ENCODE measurements around the gene GLT8D2. TPM values are rescaled to one million over a fixed set of nuclear protein-coding genes. Genes with fewer than 3 reads are reported as not detected.

Gene GLT8D2
- total and polyA plus RNA-seq, 2 donors (not counting 1 experiment from before 2014, with no cell fraction given): 36.3 to 90.1 TPM

DNA sequence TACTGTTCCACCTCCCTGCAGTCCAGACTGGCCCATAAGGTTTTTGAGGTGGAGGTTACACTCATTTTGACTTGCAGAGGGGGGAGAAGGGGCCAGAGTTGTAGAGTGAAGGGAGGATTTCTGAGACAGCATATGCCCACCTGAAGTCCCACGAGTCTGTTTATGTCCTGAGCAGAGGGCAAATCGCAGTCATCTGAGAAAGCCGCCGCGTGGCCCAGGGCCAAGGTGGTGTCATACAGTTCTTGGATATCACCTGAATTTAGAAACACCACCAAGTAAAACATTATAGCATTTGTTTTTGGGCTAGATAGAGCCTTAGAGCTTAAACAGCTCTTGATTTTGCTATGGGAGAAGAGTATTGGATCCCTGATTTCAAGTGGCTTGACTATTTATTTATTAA, 53.4 kb downstream of the GLT8D2 start:
- TF ChIP-seq CTCF (conservative IDR thresholded peaks at IDR 0.05 in 1 of 2, IDR thresholded peaks at IDR 0.05 in 1 of 2; ENCODE audit: low read depth in 1 of 2, low read length in 2 of 2) (no peak), EZH2 (IDR thresholded peaks at IDR 0.05; ENCODE audit: low read length, missing control alignments) (no peak)

GRCh38 chr12:103994235-103994634, 55.8 kb downstream of the GLT8D2 start:
- peak in 1 of 2 donors; percentile 27 for DNase-seq (ENCODE audit: low read depth in 2 of 2)

More for the DNA sequence above, 53.4 kb downstream of the GLT8D2 start:
- Histone ChIP-seq H3K36me3 (ENCODE audit: control insufficient read depth, insufficient read depth, low read length) (no peaks in the 10 kb centered on the region), H3K4me3 (replicated peaks in 1 of 4; ENCODE audit: control extremely low read depth in 1 of 4, insufficient read depth in 1 of 4, low read depth in 3 of 4, low read length in 4 of 4) (no peak overlapping the region), H4K20me1 (ENCODE audit: control insufficient read depth, extremely low read depth, insufficient read depth, low read length) (no peaks in the 10 kb centered on the region), H3K27ac (ENCODE audit: insufficient read depth, low read length) (no peak overlapping the region), H3K9ac (ENCODE audit: insufficient read depth, low read length) (no peak overlapping the region), H3K4me2 (ENCODE audit: extremely low read depth, insufficient read depth, low read length) (no peak overlapping the region), H3K4me1 (ENCODE audit: control insufficient read depth, extremely low read depth, insufficient read depth, low read length) (no peaks in the 10 kb centered on the region), H3K27me3 (ENCODE audit: control insufficient read depth, insufficient read depth, low read length) (no peaks in the 10 kb centered on the region), H3K9me3 (ENCODE audit: control insufficient read depth, insufficient read depth, low read depth, low read length) (no peaks in the 10 kb centered on the region), H2AFZ (ENCODE audit: low read length) (no peak overlapping the region), H3K79me2 (ENCODE audit: control insufficient read depth, insufficient read depth, low read length) (no peaks in the 10 kb centered on the region)
- DNase-seq (ENCODE audit: low read depth in 2 of 2): no peak

GRCh38 chr12:103986829-103987228, 63.2 kb downstream of the GLT8D2 start:
- Histone ChIP-seq H4K20me1 (ENCODE audit: control insufficient read depth, extremely low read depth, insufficient read depth, low read length) (no peaks in the 10 kb centered on the region), H3K36me3 (ENCODE audit: control insufficient read depth, insufficient read depth, low read length) (peaks cover 11% of the 10 kb centered on the region), H3K9ac (ENCODE audit: insufficient read depth, low read length) (no peak overlapping the region), H3K27ac (ENCODE audit: insufficient read depth, low read length) (no peak overlapping the region), H3K79me2 (ENCODE audit: control insufficient read depth, insufficient read depth, low read length) (no peaks in the 10 kb centered on the region), H2AFZ (ENCODE audit: low read length) (no peak overlapping the region), H3K4me2 (ENCODE audit: extremely low read depth, insufficient read depth, low read length) (no peak overlapping the region), H3K9me3 (ENCODE audit: control insufficient read depth, insufficient read depth, low read depth, low read length) (no peaks in the 10 kb centered on the region), H3K27me3 (ENCODE audit: control insufficient read depth, insufficient read depth, low read length) (no peaks in the 10 kb centered on the region), H3K4me3 (replicated peaks in 1 of 4; ENCODE audit: control extremely low read depth in 1 of 4, insufficient read depth in 1 of 4, low read depth in 3 of 4, low read length in 4 of 4) (no peak overlapping the region), H3K4me1 (ENCODE audit: control insufficient read depth, extremely low read depth, insufficient read depth, low read length) (no peaks in the 10 kb centered on the region)
- peak in 1 of 2 donors; percentile 85 for DNase-seq (ENCODE audit: low read depth in 2 of 2)
- TF ChIP-seq CTCF (conservative IDR thresholded peaks at IDR 0.05 in 1 of 2, IDR thresholded peaks at IDR 0.05 in 1 of 2; ENCODE audit: low read depth in 1 of 2, low read length in 2 of 2) (no peak), EZH2 (IDR thresholded peaks at IDR 0.05; ENCODE audit: low read length, missing control alignments) (no peak)

More at GRCh38 chr12:103994235-103994634, 55.8 kb downstream of the GLT8D2 start:
- H4K20me1 ChIP-seq (ENCODE audit: control insufficient read depth, extremely low read depth, insufficient read depth, low read length): no peaks in the 10 kb centered on the region
- no peaks in the 10 kb centered on the region for H3K4me1 ChIP-seq (ENCODE audit: control insufficient read depth, extremely low read depth, insufficient read depth, low read length)
- H3K4me3 ChIP-seq (replicated peaks in 1 of 4; ENCODE audit: control extremely low read depth in 1 of 4, insufficient read depth in 1 of 4, low read depth in 3 of 4, low read length in 4 of 4): no peak overlapping the region
- TF ChIP-seq EZH2 (IDR thresholded peaks at IDR 0.05; ENCODE audit: low read length, missing control alignments): no peak
- TF ChIP-seq CTCF (conservative IDR thresholded peaks at IDR 0.05 in 1 of 2, IDR thresholded peaks at IDR 0.05 in 1 of 2; ENCODE audit: low read depth in 1 of 2, low read length in 2 of 2): no peak
- H3K4me2 ChIP-seq (ENCODE audit: extremely low read depth, insufficient read depth, low read length): no peak overlapping the region
- H3K27ac ChIP-seq (ENCODE audit: insufficient read depth, low read length): no peak overlapping the region
- H3K9ac ChIP-seq (ENCODE audit: insufficient read depth, low read length): no peak overlapping the region
- H2AFZ ChIP-seq (ENCODE audit: low read length): no peak overlapping the region
- H3K9me3 ChIP-seq (ENCODE audit: control insufficient read depth, insufficient read depth, low read depth, low read length): no peaks in the 10 kb centered on the region
- no peaks in the 10 kb centered on the region for H3K27me3 ChIP-seq (ENCODE audit: control insufficient read depth, insufficient read depth, low read length)
- H3K36me3 ChIP-seq (ENCODE audit: control insufficient read depth, insufficient read depth, low read length): no peaks in the 10 kb centered on the region
- no peaks in the 10 kb centered on the region for H3K79me2 ChIP-seq (ENCODE audit: control insufficient read depth, insufficient read depth, low read length)

Data from fibroblast of lung (primary cell).